Adrenal gland (tissue), 12 donors: Measurements from ENCODE around the gene CATSPERZ. TPM values are rescaled to one million over a fixed set of nuclear protein-coding genes. Genes with fewer than 3 reads are reported as not detected.

Experiments used
- DNase-seq, 7 donors: peaks; one replicate each; pipeline ENCODE4 v3.0.0-alpha.2; 2019 to 2020
- H3K27ac ChIP-seq, 5 donors: fragments of 200-600 bp; sonication (generic) in 4 of 5; 1 replicate in 3 of 5; 2 replicates in 2 of 5; pipeline versions ENCODE4 v1.5.1 to v1.8.0; 2016 to 2020; ENCODE audit warnings: mild to moderate bottlenecking in 1 of 5
- H3K27me3 ChIP-seq: fragments of 200-600 bp; 2 replicates; pipeline ENCODE4 v1.8.0; 2021
- H3K36me3 ChIP-seq, 2 donors: fragments of 200-600 bp; replicated peaks in 1 of 2; 1 replicate in 1 of 2; 2 replicates in 1 of 2; pipeline versions ENCODE4 v1.5.1 to v1.8.0; 2018 to 2022
- H3K4me1 ChIP-seq, 2 donors: fragments of 200-600 bp; replicated peaks in 1 of 2; 1 replicate in 1 of 2; 2 replicates in 1 of 2; pipeline versions ENCODE4 v1.5.1 to v1.8.0; 2018 to 2021
- H3K4me3 ChIP-seq, 4 donors: fragments of 200-600 bp; sonication (generic) in 3 of 4; one replicate each; pipeline ENCODE4 v1.5.1; 2016 to 2018
- H3K9me3 ChIP-seq, 3 donors: fragments of 200-600 bp; sonication (generic) in 1 of 3; replicated peaks in 1 of 3; 1 replicate in 2 of 3; 2 replicates in 1 of 3; pipeline versions ENCODE4 v1.5.1 to v1.8.0; 2016 to 2021
- POLR2A ChIP-seq, 2 donors: fragments of 450-650 bp; IDR thresholded peaks; one replicate each; pipeline ENCODE4 v1.6.1; 2017; ENCODE audit warnings: antibody characterized with exemption in 2 of 2, mild to moderate bottlenecking in 2 of 2, moderate library complexity in 1 of 2
- WGBS, 4 donors: extraction: QIAGEN DNeasy Blood & Tissue Kit in 2 of 4; methylation state at CpG; one replicate each; pipeline versions ENCODE4 v1.1.5 to v1.1.7; 2013 to 2017; 5-methylcytosine and 5-hydroxymethylcytosine counted together
- intact Hi-C, 2 donors: fragments of 100-400 bp; cut with DNase I; formaldehyde crosslinking; loops; one replicate each; pipeline versions ENCODE4 v1.14.1 to v1.15.0; 2022 to 2023
- polyA plus RNA-seq, 3 donors: library from polyadenylated mRNA; stranded (reverse); fragments of 200-250 nt in 2 of 3; fragments of 350-450 nt in 1 of 3; fragmentation: Illumina TruSeq in 1 of 3; extraction: RNeasy Lipid Tissue Mini Kit (QIAGEN cat#74804) in 1 of 3; gene quantifications; one replicate each; pipeline ENCODE4 v1.2.3, GENCODE V29; 2013 to 2014
- total RNA-seq, 9 donors: library from RNA; depleted of rRNA in 4 of 9; stranded (reverse); fragments of >200 nt in 4 of 9; fragments of 120-200 nt in 1 of 9; fragmentation: NEBNext Ultra II Directional in 1 of 9; extraction: Animal tissue kit (Norgen Biotek cat#: 25700) in 1 of 9; gene quantifications; one replicate each; pipeline versions ENCODE4 v1.1.0 to v1.2.4, GENCODE V29; 2013 to 2023
- TF ChIP-seq, protein P1 (sequence below), 6 experiments: fragments of 450-650 bp in 4 of 6; fragments of 200-600 bp in 2 of 6; sonication (generic) in 1 of 6; IDR thresholded peaks; 1 replicate in 5 of 6; 2 replicates in 1 of 6; pipeline versions ENCODE4 v1.5.1 to v1.8.0; 2016 to 2021; ENCODE audit warnings: antibody characterized with exemption in 6 of 6, mild to moderate bottlenecking in 2 of 6, moderate library complexity in 1 of 6
- donor health status: healthy with polysubstance abuse.
- donor health status: Bipolar disorder and iron deficiency.
- donor health status: DM: yes; HTN: yes; CAD: no.
- donor health status: DM: no; HTN: no; CAD: no.
- donor health status: DM: no; HTN: no; CAD: no.
- donor health status: DM: yes; HTN: yes; CAD: no.

The CATSPERZ gene
- total and polyA plus RNA-seq, 12 donors = 0.28 to 1.2 (median 0.71) TPM; not detected in 8

DNA sequence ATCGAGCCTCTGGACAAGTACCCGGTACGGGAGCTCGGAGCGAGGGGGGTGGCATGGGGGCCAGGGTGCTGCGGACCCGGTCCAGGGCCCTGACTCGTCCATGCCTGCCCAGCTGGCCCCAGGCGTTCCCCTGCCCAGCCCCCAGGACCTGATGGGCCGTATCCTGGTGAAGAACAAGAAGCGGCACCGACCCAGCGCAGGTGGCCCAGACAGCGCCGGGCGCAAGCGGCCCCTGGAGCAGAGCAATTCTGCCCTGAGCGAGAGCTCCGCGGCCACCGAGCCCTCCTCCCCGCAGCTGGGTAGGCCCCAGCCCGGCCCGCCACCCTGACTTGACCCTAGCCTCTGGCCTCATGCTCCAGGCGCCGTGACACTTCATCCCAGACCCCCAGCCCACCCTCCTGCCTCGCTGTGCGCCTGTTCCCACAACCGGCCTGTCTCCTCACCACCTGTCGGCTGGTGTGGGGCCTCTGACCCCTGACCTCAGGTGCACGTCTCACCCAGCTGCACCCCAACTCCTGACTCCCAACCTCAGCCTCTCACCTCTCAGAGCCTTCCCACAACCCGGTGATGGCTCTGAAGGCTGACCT lies 41.1 kb upstream of the CATSPERZ start:
- DNase-seq = peak in 1 of 7 donors; percentile 23
- no peaks in the 10 kb centered on the region for H3K9me3 ChIP-seq
- H3K27me3 ChIP-seq = no peaks in the 10 kb centered on the region
- 90 to 92% (median 92%) methylated on average over 10 to 32 of the region's 32 CpGs for WGBS, 4 donors
- H3K4me1 ChIP-seq = peaks cover 0 to under 1% of the 10 kb centered on the region in 2 donors
- H3K4me3 ChIP-seq = no peak overlapping the region
- intact Hi-C loops = no loop called here
- no peak for TF ChIP-seq POLR2A (IDR thresholded peaks at IDR 0.05)
- TF ChIP-seq, protein P1, sequence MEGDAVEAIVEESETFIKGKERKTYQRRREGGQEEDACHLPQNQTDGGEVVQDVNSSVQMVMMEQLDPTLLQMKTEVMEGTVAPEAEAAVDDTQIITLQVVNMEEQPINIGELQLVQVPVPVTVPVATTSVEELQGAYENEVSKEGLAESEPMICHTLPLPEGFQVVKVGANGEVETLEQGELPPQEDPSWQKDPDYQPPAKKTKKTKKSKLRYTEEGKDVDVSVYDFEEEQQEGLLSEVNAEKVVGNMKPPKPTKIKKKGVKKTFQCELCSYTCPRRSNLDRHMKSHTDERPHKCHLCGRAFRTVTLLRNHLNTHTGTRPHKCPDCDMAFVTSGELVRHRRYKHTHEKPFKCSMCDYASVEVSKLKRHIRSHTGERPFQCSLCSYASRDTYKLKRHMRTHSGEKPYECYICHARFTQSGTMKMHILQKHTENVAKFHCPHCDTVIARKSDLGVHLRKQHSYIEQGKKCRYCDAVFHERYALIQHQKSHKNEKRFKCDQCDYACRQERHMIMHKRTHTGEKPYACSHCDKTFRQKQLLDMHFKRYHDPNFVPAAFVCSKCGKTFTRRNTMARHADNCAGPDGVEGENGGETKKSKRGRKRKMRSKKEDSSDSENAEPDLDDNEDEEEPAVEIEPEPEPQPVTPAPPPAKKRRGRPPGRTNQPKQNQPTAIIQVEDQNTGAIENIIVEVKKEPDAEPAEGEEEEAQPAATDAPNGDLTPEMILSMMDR (IDR thresholded peaks at IDR 0.05) = no peak
- H3K36me3 ChIP-seq = peaks cover 0 to 97% of the 10 kb centered on the region in 2 donors
- no peak overlapping the region for H3K27ac ChIP-seq

DNA sequence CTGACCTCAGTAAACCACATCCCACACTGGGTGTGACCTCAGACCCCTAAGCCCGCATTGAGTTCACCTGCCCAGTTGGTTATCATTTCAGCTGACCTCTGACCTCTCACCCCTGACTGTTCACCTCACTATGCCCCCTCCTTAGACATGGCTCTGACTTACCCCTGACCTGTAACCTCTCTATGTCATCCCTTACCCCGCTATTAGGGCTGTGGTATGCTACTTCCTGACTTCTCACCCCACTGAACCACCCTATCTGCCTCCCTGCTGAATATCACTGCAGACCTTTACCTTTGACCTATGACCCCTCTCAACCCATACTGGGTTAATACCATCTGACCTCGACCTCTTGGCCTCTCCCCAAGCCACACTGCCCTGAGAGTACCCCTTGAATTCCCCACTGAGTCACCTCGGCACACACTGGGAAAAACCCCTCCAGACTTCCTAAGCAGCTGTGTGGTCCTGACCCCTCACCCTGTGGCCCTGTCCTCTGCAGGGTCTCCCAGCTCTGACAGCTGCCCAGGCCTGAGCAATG lies 40.6 kb upstream of the CATSPERZ start:
- 77 to 86% (median 81%) methylated on average over 4 of the region's 4 CpGs for WGBS, 4 donors

GRCh38 chr11:64260147-64260708 lies 39.9 kb upstream of the CATSPERZ start:
- WGBS, 4 donors = 92 to 96% (median 94%) methylated on average over 6 of the region's 6 CpGs
- Histone ChIP-seq H3K9me3 (no peaks in the 10 kb centered on the region), H3K27ac (no peak overlapping the region), H3K4me1 (no peaks in the 10 kb centered on the region), H3K27me3 (no peaks in the 10 kb centered on the region), H3K36me3 (peaks cover 0 to 100% of the 10 kb centered on the region in 2 donors), H3K4me3 (no peak overlapping the region)
- intact Hi-C loops = no loop called here
- DNase-seq = no peak
- no peak for TF ChIP-seq POLR2A (IDR thresholded peaks at IDR 0.05)
- TF ChIP-seq, protein P1 (IDR thresholded peaks at IDR 0.05) = no peak

More for the DNA sequence above, 40.6 kb upstream of the CATSPERZ start:
- H3K27ac ChIP-seq = no peak overlapping the region
- TF ChIP-seq, protein P1 (IDR thresholded peaks at IDR 0.05) = no peak
- no peak for TF ChIP-seq POLR2A (IDR thresholded peaks at IDR 0.05)
- H3K36me3 ChIP-seq = peaks cover 0 to 100% of the 10 kb centered on the region in 2 donors
- H3K4me1 ChIP-seq = no peaks in the 10 kb centered on the region
- no peaks in the 10 kb centered on the region for H3K27me3 ChIP-seq
- intact Hi-C loops = no loop called here
- DNase-seq = peak in 1 of 7 donors; percentile 22
- H3K4me3 ChIP-seq = no peak overlapping the region
- H3K9me3 ChIP-seq = no peaks in the 10 kb centered on the region

- WGBS, 4 donors = 86 to 95% (median 93%) methylated on average over 11 to 18 of the region's 18 CpGs
- no peaks in the 10 kb centered on the region for H3K9me3 ChIP-seq
- H3K4me3 ChIP-seq = no peak overlapping the region
- intact Hi-C loops = no loop called here
- H3K4me1 ChIP-seq = peaks cover 0 to 10% of the 10 kb centered on the region in 2 donors
- H3K36me3 ChIP-seq = peaks cover 0 to 98% of the 10 kb centered on the region in 2 donors
- no peak overlapping the region for H3K27ac ChIP-seq
- no peaks in the 10 kb centered on the region for H3K27me3 ChIP-seq
- no peak for TF ChIP-seq POLR2A (IDR thresholded peaks at IDR 0.05)
- TF ChIP-seq, protein P1 (IDR thresholded peaks at IDR 0.05) = no peak
- DNase-seq = peak in 1 of 7 donors; percentile 25
Measured at GRCh38 chr11:64261556-64262080, 38.5 kb upstream of the CATSPERZ start.
